Measurements from ENCODE around the gene CHD5.

CHD5 gene

GRCh38 chr1:6096243-6097116 lies 83.6 kb downstream of the CHD5 start:
- no peak for DNase-seq

- DNase-seq: no peak
These were observed 84.4 kb downstream of the CHD5 start for GRCh38 chr1:6095511-6096242.

DNA sequence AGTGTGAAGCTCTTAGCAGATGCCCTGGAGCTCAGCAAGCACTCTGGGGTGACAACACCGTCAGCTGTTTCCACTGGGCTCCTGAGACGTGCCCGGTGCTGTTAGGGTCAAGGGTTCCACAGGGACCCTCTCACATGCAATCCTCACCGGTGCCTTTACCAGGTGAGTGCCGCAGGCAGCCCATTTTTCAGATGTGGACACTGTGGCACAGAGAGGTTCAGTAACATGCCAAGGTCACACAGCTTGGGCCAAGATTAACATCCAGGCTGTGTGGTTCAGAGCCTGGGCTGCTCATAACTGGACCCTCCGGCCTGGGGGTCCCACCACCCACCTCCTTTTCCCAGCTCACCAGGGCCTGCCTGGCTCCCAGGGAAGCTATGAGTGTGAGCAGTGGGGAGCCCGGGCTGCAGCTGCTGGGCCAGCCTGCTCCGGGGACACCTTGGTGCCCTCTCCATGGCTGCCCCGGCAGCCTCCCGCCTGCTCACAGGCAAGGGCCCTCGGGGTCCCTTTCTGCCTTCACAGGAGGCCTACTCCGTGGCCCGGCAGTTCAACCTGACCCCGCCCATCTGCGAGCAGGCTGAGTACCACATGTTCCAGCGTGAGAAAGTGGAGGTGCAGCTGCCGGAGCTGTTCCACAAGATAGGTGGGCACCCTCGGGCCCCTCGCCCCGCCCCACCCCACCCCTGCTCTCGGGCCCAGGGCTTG lies 85.2 kb downstream of the CHD5 start:
- no peak for DNase-seq

GRCh38 chr1:6094246-6094645 lies 85.9 kb downstream of the CHD5 start:
- no peak for DNase-seq

DNA sequence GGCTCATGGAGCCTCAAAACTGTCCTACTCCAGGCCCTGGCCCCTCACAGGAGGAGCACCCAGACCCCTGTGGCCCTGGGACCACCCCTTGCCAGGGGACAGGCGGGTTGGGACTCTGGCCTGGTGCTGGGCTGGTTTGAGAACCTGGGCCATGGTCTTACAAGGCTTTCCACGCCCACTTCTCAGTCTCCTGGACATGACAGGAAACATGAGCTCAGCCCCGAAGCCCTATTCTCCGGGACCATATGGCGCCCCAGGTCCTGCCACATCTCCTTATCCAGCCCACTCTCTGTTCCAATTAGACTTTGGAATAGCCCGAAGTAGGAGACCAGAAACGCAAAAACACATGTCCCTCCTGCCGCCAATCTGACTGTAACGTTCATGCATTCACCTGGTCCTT lies 86.5 kb downstream of the CHD5 start:
- no peak for DNase-seq

GRCh38 chr1:6093071-6093470 lies 87.0 kb downstream of the CHD5 start:
- DNase-seq: no peak

DNA sequence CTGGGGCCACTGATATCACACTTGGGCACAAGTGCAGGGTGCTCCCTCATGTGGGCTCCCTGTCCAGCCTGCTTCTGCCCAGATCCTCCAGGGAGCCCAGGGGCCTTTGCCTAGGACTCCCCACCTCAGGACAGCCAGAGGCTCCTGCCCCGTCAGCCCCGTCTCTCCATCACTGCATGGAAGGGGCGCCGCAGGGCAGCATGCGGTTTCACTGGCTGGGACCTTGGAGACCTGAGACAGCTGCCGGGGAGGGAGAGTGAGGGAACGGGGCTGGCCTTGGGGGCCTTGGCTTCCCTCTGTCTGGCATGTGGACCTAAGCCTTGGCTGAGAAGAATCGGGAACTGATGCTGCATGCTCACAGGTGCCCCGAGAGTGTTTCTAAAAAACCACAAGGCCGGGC lies 87.9 kb downstream of the CHD5 start:
- no peak for DNase-seq

DNA sequence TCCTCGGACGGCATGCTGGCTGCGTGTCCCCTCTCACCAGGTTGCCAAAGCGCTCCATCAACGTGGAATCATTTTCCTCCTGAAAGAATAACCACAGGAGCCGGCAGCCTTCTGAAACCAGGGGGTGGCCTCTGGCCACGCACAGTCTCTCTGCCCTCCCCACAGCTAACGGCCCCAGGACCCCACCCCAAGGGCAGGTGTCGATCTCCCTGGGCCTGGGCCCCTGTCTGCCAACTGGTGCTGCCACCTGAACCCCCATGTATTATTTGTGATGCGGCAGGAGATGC lies 88.4 kb downstream of the CHD5 start:
- DNase-seq: no peak

DNA sequence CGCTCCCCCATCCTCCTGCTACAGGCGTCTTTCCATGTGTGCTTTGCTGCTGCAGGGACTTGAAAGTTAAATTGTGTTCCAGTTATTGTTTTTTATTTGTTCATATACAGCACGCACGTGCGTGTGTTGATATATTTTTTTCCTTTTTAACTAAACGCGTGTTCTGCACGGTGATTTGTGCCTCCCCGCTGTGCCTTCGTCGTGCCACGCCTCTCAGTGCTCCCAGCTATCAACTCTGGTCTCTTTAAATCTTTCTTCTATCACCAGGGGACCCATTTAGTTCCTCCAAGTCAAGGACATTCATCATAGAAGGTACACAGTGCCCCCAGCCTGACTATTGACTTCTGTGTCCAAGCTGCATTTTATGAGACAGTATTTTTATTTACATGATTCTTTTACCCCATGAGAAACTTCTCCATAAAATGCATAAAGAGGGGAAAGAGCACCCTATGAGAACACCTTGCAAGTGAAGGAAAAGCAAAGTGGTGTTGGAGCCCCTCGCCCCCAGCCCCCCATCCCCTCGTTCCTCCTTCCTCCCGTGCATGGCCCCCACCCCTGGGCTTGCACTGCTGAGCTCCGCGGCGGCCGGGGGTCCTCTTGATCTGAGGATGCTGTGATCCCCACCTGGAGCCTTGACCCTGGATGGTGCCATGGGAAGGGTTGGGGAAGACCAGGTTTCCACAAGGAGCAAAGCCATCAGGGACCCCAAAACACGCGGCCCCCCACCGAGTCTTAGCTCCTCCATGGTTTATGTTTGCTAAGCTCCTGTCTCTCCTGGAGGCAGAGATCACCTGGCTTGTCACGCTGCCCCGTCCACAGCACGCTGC lies 88.9 kb downstream of the CHD5 start:
- no peak for DNase-seq

GRCh38 chr1:6090288-6090687 lies 89.8 kb downstream of the CHD5 start:
- DNase-seq: no peak

- DNase-seq: no peak
These were observed 91.2 kb downstream of the CHD5 start for GRCh38 chr1:6088956-6089355.

DNA sequence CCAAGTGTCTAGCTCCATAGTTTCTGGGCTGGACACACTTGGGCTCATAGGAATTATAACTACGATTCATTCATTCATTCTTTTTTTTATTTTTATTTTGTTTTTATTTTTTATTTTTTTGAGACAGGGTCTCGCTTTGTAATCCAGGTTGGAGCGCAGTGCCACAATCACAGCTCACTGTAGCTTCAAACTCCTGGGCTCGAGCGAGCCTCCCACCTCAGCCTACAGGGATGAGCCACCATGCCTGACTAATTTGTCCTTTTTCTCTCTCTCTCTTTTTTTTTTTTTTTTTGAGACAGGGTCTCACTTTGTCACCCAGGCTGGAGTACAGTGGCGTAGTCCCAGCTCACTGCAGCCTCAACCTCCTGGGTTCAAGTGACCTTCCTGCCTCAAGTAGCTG lies 92.2 kb downstream of the CHD5 start:
- no peak for DNase-seq

GRCh38 chr1:6087377-6087772 lies 92.7 kb downstream of the CHD5 start:
- DNase-seq: no peak

DNA sequence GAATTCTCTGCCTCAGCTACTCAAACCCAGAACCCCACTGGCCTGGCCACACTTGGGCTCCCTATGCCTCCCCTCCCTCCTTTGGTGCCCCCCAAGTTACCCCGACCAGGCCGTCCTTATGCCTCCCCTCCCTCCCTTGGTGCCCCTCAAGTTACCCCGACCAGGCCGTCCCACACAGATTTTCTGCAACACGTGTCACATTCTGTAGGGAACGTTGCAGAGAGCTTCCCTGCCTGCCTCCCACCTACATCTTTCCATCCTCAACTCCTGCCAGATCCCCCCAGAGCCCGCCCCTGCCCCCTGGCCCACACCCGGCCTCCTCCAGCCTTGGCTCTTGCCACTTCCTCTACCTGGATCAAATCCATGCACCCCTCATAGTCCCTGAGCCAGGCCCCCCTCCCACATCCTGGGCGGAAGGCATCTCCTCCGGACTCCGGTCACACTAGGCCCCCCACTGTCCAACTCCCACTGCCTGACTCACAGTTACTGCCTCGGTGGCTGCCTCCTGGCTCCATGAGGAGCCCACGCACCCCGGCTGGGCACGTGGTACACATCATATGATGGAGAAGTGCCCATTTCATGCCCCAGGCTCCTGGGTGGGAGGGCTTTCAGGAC lies 93.3 kb downstream of the CHD5 start:
- DNase-seq: no peak

DNA sequence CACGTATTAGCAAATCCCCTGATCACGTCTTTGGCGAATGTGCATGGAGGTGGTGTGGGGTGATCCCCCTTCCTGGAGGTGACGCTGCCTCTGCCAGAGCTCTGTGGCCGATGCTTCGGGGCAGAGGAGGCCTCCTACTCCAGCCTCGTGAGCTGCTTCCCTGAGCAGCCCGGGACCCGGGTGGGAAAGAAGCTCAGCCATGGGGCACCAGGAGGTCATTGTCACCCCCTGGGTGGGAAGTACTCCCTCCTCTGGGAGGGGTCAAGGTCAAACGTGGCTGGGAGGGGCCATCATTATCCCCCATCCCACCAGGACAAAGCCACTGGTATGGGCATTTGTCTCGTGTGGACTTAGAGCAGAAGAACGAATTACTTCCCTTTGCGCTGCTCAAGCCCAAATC lies 93.8 kb downstream of the CHD5 start:
- no peak for DNase-seq

DNA sequence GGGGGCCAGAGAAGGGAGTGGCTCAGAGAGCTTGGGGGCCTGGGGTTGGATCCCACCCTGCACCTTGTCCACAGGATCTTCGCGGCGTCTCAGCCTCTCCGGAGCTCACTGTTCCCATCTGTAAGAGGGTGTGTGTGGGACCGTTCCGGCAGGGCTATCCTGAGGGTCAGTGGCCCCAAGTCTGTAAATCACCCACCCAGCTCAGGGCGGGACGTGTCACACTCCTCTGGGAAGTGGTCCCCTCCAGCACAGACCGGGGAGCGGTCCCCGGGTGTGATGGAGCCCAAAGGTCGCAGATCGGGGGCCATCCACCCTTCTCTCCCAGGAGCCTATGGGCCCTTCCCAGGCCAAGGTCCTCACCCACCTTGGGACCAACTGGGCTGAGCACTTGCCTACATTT lies 94.5 kb downstream of the CHD5 start:
- no peak for DNase-seq

GRCh38 chr1:6084781-6085495 lies 95.2 kb downstream of the CHD5 start:
- DNase-seq: no peak

GRCh38 chr1:6083801-6084446 lies 96.2 kb downstream of the CHD5 start:
- DNase-seq: no peak

DNA sequence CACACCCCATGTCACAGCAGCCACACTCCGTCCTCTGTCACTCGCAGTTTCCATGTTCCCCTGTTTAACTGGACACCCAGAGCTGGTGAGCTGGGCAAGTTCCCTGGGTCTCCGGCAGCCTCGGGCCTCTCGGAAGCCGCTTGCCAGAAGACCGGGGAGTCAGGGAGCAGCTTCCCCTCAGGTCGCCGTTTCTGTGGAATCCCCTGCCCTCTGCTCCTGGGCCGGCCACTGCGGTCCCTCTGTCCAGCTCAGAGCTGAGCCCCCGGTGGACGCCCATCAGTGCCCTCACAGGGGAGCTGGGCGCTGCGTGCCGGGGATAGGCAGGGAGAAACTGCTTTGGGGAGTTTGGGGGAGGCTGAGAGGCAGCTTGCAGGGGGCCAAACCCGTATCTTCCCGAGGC lies 96.7 kb downstream of the CHD5 start:
- no peak for DNase-seq

DNA sequence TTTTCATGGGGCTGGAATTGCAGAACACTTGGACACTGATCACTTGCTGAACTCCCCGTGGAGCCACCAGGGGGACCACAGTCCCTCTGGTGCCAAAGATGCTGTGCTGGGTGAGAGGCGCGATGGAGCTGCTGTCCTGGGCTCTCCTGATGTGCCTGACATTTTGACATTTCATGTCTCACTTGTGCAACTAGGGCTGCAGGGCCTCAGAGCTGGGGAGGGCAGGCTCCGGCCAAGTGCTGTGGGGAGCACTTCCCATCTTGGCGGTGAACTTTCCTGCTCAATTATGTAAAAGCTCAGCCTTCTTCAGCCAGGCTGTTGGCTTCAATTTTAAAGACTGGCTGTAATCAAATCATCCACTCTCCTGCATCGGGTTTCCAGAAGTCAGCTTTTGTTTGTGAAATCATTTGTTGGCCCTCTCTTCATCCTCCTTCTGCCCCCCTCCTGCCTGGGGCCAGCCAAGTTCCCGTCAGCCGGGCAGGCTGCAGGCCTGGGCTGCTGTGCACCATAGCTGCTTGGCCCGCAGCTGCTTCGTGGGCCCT lies 97.6 kb downstream of the CHD5 start:
- no peak for DNase-seq

GRCh38 chr1:6081901-6082300 lies 98.2 kb downstream of the CHD5 start:
- no peak for DNase-seq

Data from activated CD4-positive, alpha-beta T cell treated with anti-CD3 and anti-CD28 coated beads for 1 hour (primary cell).